ENCODE results near the gene CXXC5.
A peak's percentile ranks its signal among the peaks of the same experiment; 100 is the strongest.
"Not testable (repeated sequence)": the region's sequence is repeated elsewhere in the genome, so short reads cannot be mapped to it uniquely, and the experiment has no call there.

CXXC5 gene

DNA sequence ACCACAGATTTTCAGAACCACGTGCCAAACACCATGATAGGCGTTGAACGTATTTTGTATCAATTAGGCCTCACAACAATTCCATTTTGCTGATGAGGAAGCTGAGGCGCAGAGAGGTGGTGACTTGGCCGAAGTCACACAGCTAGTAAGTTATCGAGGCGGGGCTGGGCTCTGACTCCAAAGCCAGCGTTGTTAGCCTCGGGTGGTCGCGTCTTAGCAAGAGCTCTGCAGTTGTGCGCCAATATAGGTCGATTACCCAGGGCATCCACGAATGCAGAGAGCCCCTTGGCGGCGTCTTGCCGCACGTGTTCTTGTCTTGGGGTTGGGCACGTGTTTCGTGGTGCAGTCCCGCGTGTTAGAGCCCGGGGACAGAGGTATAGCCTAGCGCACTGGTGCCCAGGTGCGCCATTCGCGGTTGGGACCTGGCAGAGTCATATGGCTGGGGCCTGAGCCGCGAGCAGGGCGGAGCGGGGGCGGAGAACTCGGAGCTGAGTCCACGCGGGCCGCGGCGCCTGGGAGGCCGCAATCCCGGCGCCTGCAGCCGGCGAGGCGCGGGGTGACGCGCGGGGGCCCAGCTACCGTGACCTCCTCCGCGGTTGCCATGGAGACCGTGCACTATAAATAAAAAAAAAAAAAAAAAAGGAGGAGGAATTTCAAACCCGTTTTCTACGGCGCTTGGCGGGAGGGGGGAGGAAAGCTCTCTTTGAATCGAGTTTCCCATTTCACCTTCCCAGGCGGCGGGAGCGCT lies 62.3 kb downstream of the CXXC5 start:
- DNase-seq (ENCODE audit: low read depth), result peak; percentile 45

DNA sequence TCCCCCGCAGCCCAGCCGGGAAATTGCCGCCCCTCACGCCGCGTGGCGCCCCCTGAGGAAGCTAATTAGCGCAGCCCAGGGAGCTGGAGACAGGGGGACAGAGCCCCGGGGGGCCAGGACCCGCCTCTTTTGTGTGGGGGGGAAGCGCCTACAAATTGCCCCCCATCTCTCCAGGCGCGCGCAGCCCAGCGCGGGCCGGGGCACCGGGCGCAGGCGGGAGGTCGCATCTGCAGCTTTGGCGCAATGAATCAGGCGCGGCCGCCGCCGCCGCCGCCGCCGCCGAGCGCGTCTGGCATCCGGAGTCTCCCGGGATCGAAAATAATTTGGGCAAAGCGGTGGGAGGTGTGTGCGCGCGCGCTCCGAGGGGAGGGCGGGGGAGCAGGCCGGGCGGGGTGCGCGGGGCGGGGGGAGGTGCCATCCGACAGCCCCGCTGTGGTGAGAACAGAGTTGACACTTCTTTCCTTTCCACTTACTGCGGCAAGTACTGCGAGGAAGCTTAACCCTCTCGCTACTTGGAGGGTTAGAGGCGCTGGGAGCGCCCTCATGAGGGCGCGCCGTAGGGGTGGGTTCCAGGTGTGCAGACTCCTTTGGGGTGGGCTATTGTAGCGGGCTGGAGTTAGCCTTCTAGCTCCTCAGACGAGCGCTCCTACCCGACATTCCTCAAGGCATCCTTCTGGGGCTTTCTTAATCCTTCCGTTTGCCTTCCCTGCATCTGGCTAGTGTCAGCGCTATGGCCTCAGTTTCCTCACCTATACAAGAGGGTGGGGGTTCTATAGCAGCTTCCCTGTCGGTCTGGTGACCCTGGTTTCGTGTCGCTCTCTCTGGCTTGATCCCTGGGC lies 63.1 kb downstream of the CXXC5 start:
- DNase-seq (ENCODE audit: low read depth), result peak; percentile 48

DNA sequence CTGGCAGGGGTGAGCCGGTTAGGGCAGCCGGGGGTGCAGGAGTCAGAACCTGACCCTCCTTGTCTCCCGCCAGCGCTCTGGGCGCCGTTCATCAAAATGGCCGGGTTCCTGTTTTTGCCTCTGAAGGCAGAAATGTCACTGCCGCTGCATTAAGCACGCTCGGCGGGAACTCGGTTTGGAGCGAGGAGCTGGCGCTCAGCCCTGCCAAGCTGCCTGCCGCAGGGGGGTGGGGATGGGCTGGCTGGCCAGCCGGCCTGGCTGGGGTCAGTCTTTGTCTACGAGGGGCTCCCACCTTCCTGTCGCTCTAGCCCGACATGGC lies 63.7 kb downstream of the CXXC5 start:
- DNase-seq (ENCODE audit: low read depth), result no peak

DNA sequence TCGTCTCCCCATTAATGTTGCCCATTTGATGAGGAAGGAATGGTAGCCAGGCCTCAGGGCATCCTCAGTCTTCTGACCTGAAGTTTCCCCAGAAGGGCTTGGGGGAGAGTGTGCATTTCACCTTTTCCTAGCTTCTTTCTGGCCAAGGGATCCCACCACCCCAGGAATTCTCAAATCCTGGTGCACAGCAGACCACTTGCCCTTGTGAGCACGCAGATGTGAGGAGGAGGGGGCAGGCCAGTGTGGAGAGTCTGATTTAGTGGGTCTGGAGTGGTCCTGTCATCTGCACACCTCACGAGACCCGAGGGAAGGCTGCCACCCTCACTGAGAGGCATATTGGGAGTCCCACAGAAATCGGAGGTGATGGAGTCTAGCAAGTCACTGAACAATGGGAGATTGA lies 64.3 kb downstream of the CXXC5 start:
- no peak for DNase-seq (ENCODE audit: low read depth)

DNA sequence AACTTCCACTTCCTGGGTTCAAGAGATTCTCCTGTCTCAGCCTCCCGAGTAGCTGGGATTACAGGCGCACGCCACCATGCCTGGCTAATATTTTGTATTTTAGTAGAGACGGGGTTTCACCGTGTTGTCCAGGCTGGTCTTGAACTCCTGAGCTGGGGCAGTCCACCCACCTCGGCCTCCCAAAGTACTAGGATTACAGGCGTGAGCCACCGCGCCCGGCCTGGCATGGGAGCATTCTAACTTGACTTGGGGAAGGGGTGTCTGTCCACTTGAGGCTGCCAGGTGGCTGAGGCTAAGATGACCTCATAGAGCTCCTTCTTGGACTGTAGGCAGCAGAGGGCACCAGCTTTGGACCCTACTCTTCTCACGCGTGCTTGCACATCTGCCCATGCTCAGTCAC lies 65.7 kb downstream of the CXXC5 start:
- not testable (repeated sequence) for DNase-seq (ENCODE audit: low read depth)

DNA sequence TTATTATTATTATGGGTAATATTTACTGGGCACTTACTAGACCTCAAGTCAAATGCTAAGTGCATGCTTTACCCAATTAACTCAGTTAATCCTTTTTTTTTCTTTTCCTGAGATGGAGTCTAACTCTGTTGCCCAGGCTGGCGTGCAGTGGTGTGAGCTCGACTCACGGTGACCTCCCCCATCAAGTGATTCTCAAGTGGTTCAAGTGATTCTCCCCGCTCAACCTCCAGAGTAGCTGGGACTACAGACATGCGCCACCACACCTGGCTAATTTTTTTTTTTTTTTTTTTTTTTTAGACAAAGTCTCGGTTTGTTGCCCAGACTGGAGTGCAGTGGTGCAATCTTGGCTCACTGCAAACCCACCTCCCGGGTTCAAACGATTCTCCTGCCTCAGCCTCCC lies 69.1 kb downstream of the CXXC5 start:
- no peak for DNase-seq (ENCODE audit: low read depth)

DNA sequence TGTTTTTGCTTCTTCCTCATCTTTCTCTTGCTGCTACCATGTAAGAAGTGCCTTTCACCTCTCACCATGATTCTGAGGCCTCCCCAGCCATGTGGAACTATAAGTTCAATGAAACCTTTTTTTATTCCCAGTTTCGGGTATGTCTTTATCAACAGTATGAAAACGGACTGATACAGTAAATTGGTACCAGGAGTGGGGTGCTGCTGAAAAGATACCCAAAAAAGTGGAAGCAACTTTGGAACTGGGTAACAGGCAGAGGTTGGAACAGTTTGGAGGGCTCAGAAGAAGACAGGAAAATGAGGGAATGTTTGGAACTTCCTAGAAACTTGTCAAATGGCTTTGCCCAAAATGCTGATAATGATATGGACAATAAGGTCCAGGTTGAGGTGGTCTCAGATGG lies 70.3 kb downstream of the CXXC5 start:
- DNase-seq (ENCODE audit: low read depth), result not testable (repeated sequence)

DNA sequence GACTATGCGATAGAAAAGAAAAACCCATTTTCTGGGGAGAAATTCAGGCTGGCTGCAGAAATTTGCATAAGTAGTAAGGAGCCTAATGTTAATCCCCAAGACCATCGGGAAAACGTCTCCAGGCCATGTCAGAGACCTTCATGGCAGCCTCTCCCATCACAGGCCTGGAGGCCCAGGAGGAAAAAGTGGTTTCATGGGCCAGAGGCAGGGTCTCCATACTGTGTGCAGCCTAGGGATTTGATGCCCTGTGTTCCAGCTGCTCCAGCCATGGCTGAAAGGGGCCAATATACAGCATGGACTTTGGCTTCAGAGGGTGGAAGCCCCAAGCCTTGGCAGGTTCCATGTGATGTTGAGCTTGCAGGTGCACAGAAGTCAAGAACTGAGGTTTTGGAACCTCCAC lies 71.8 kb downstream of the CXXC5 start:
- DNase-seq (ENCODE audit: low read depth), result not testable (repeated sequence)

DNA sequence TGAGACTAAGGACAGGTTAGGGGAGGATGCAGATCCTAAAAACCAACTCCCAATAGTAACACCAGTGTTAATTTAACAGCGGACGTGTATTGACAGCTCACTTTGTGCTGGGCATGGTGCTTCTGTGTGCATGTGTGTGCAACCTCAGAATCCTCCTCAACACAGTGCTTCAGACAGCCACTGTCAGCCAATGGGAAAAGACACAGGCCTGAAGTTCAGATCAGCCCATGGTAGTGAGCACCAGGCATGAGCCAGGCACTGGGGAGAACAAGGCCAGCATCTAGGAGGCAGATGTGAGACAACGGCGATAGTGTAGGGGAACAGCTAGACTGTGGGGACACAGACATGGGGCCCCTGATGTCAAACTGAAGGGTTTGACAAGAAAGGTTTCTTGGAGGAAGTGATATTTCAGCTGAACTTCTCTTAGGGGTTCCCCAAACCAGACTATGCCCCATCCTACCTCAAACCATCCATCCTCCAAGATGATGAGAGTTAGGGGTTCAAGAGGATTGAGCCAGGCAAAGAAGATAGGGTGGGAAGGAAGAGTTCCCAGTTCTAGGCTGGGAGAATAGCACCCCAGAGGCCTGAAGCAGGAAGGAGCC lies 75.9 kb downstream of the CXXC5 start:
- no peak for DNase-seq (ENCODE audit: low read depth)

DNA sequence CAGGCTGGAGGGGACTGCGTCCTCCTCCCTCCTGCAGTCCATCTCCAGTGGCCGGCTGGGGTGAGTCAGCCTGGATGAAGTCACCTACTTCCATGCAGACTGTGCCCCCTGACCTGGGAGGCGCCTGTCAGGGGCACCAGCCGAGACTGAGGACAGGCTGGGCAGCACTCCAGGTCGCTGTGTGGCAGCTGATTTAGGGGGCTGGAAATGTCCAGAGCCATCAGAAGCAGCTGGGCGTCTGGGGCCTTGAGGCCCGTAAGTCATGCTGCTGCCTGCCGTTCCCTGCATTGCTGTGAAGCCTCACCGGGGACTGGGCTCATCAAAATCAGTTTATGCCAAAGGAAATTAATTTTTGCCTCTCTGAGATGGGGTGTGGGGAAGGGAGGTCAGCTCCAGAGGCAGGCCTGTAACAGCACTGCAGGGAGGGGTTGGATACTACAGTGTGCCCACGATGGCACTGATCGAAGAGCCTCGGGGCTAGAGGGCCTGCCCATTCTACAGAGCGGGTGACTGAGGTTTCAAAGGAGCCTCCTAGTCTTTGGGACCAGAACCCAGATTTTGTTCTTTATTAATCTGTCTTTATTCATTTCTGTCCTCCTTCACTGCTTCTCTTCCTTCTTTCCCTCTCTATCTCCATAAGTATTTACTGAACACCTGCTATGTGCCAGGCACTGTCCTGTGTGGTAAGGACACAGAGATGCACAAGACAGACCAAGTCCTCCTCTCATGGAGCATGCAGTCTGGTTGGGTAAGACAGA lies 77.1 kb downstream of the CXXC5 start:
- no peak for DNase-seq (ENCODE audit: low read depth)

DNA sequence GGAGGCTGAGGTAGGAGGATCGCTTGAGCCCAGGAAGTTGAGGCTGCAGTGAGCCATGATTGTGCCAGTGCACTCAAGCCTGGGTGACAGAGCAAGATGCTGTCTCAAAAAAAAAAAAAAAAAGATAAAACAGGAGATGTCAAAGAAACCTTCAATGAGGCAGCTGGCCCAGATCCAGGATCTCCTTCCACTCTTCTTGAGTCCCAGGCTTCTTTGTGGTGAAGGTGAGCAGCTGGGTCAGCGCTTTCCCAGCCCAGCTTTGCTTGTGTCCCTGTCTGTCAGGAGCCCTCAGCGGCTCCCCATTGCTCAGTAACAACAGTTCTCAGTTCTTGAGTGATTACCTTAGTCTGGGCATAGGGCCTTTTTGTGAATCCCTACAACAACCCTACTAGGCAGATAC lies 78.1 kb downstream of the CXXC5 start:
- DNase-seq (ENCODE audit: low read depth), result no peak

DNA sequence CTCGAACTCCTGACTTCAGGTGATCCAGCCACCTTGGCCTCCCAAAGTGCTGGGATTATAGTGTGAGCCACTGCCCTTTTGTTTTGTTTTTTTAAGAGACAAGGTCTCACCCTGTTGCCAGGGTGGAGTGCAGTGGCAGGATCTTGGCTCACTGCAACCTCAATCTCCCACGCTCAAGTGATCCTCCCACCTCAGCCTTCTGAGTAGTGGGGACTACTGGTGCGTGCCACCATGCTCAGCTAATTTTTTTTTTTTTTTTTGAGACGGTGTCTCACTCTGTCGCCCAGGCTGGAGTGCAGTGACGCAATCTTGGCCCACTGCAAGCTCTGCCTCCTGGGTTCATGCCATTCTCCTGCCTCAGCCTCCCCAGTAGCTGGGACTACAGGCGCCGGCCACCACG lies 79.5 kb downstream of the CXXC5 start:
- not testable (repeated sequence) for DNase-seq (ENCODE audit: low read depth)

DNA sequence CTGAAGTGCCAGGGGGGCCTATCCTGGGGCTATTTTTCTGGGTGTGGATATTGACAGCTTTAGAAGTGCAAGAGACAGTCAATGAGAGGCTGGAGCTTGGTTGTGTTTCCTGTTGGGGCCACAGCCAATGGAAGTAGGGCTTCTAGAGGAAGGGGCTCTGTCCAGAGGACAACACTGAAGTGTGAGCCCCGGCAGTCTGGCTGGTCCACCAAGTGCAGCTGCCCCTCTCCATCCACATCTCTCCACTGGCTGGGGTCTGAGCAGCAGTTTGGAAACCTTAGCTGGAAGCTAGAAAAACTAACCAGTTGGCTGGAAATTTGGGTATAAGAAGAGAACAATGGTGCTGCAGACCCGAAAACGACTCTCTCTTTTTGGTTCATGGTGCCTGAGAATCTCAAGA lies 83.1 kb downstream of the CXXC5 start:
- no peak for DNase-seq (ENCODE audit: low read depth)

DNA sequence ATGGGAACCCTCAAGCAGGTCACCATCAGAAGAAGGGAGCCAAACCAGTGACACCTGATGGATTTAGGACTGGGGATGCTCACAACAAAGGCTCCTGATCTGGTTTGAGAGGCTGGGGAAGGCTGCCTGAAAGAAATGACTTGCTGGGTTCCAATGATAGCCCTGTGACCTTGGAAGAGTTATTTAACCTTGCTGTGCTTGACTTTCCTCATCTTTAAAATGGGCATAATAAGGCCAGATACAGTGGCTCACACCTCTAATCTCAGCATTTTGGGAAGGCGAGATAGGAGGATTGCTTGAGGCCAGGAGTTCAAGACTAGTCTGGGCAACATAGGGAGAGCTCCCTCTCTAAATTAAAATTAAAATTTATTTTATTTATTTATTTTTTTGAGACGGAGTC lies 83.9 kb downstream of the CXXC5 start:
- DNase-seq (ENCODE audit: low read depth), result no peak

DNA sequence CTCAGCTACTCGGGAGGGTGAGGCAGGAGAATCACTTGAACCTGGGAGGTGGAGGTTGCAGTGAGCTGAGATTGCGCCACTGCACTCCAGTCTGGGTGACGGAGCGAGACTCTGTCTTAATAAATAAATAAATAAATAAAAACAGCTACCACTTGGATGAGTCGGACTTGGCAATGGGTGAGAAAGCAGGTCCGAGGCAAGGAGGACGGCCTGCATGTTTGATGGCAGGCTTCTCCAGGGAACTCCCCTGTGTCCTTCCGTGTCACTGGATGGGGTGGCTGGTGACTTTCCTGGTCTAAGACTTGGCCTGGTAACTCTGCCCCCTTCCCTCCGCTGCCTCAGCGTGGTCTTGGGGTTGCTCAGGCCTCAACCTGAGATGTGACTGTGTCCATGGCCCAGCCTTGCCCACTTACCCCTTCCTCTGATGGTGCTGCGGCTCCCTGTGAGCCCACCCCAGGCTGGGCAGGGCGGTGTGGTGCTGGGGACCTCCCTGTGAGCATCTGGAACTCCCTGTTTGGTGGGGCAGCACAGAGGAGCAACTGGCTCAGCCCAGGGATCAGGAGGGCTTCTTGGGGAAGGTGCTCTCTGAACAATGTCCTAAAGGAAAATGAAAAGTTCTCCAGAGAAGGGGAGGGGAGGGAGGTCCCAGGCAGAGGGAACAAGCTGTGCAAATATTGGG lies 85.0 kb downstream of the CXXC5 start:
- no peak for DNase-seq (ENCODE audit: low read depth)
